Measurements from ENCODE around the gene GNB1L.

GNB1L gene

DNA sequence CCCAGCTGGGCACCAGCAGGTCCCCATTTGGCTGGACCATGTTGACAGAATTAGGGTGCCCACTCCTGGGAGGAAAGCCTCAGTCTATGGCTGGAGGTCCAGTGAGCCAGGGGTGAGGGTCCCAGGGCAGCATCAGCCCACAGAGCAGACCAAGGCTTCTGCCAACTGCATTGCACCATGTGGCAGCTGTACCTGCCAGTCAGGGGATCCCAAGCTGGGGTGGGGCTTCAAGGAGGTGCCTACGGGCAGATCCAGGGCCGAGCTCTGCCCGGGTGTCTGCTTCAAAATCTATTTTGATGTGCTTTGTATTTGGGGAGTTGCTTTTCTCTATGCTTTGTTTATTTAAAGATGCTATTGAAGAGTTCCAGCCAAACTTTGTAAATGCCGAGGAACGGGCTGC is 120.9 kb downstream of the GNB1L start:
- no peak for DNase-seq (ENCODE audit: low spot score)
